Activated naive CD8-positive, alpha-beta T cell treated with anti-CD3 and anti-CD28 coated beads, Interleukin-2, amount 10 ng/mL, durations not matched to agents 7 days and 5 days (primary cell): ENCODE measurements around the gene SPDYC. TPM values are rescaled to one million over a fixed set of nuclear protein-coding genes. Genes with fewer than 3 reads are reported as not detected.

ENCODE experiments used
- ATAC-seq: fragments of 150-1000 bp; cut with Tn5 transposase; one replicate; pipeline ENCODE4 v1.10.0; 2021; ENCODE audit warnings: low read depth, moderate library complexity
- POLR2A ChIA-PET: fragments of 350-600 bp; sonication (Branson Sonifier 250); formaldehyde crosslinking; loops from one replicate; lab custom pipeline; 2021; ENCODE audit warnings: antibody characterized with exemption; lab: Charles Lee
- DNase-seq: peaks from one replicate; pipeline ENCODE4 v3.0.0; 2021
- H3K27ac Mint-ChIP-seq: one replicate; pipeline ENCODE4 v1.8.0; 2022; ENCODE audit warnings: mild to moderate bottlenecking, mixed read lengths
- H3K27me3 Mint-ChIP-seq: one replicate; pipeline ENCODE4 v1.8.0; 2022; ENCODE audit warnings: mild to moderate bottlenecking, moderate library complexity, mixed read lengths
- H3K36me3 Mint-ChIP-seq: one replicate; pipeline ENCODE4 v1.8.0; 2021; ENCODE audit warnings: mild to moderate bottlenecking, mixed read lengths
- H3K4me1 Mint-ChIP-seq: one replicate; pipeline ENCODE4 v1.8.0; 2021; ENCODE audit warnings: mixed read lengths
- H3K4me3 Mint-ChIP-seq: one replicate; pipeline ENCODE4 v1.8.0; 2022; ENCODE audit warnings: mild to moderate bottlenecking, moderate library complexity, mixed read lengths
- H3K9me3 Mint-ChIP-seq: one replicate; pipeline ENCODE4 v1.8.0; 2021; ENCODE audit warnings: mixed read lengths
- total RNA-seq, 2 experiments: library from RNA; stranded (reverse); gene quantifications; one replicate each; pipeline ENCODE4 v1.2.3, GENCODE V29; 2021

Gene SPDYC
- total RNA-seq, 2 experiments from 2014 or later: not detected

- no peak for ATAC-seq
- no peaks in the 10 kb centered on the region for H3K27me3 Mint-ChIP-seq
- no peak overlapping the region for H3K27ac Mint-ChIP-seq
- POLR2A ChIA-PET: interaction anchor here (0.9 kb wide), 1 partner anchor 127 kb away, joined by 3 read pairs; no protein-coding TSS in a partner anchor
- no peak for DNase-seq
- H3K4me3 Mint-ChIP-seq: no peak overlapping the region
- H3K4me1 Mint-ChIP-seq: peaks cover 10% of the 10 kb centered on the region
- no peaks in the 10 kb centered on the region for H3K9me3 Mint-ChIP-seq
- peaks cover 16% of the 10 kb centered on the region for H3K36me3 Mint-ChIP-seq
Measured at GRCh38 chr11:65207918-65208784, 38.1 kb downstream of the SPDYC start.

GRCh38 chr11:65208785-65209710, 39.0 kb downstream of the SPDYC start:
- POLR2A ChIA-PET: interaction anchor here (0.9 kb wide), 1 partner anchor 126 kb away, joined by 3 read pairs; no protein-coding TSS in a partner anchor

GRCh38 chr11:65209711-65210360, 39.8 kb downstream of the SPDYC start:
- no peak for DNase-seq
- Mint-ChIP-seq H3K4me3 (no peak overlapping the region), H3K27me3 (no peaks in the 10 kb centered on the region), H3K36me3 (peaks cover 17% of the 10 kb centered on the region), H3K27ac (no peak overlapping the region), H3K4me1 (peaks cover 18% of the 10 kb centered on the region), H3K9me3 (no peaks in the 10 kb centered on the region)
- POLR2A ChIA-PET: no interaction called here
- no peak for ATAC-seq

More at GRCh38 chr11:65208785-65209710, 39.0 kb downstream of the SPDYC start:
- ATAC-seq: no peak
- DNase-seq: no peak
- Mint-ChIP-seq H3K36me3 (peaks cover 18% of the 10 kb centered on the region), H3K27me3 (no peaks in the 10 kb centered on the region), H3K4me3 (no peak overlapping the region), H3K9me3 (no peaks in the 10 kb centered on the region), H3K4me1 (peaks cover 13% of the 10 kb centered on the region), H3K27ac (peak overlapping the region; percentile 57)

- no peak for DNase-seq
- Mint-ChIP-seq H3K9me3 (no peaks in the 10 kb centered on the region), H3K27me3 (no peaks in the 10 kb centered on the region), H3K4me1 (peaks cover 18% of the 10 kb centered on the region), H3K4me3 (no peak overlapping the region), H3K27ac (no peak overlapping the region), H3K36me3 (peaks cover 17% of the 10 kb centered on the region)
- ATAC-seq: no peak
- POLR2A ChIA-PET: no interaction called here
Measured at GRCh38 chr11:65210361-65210731, 40.3 kb downstream of the SPDYC start.

GRCh38 chr11:65210748-65211147, 40.7 kb downstream of the SPDYC start:
- Mint-ChIP-seq H3K36me3 (peaks cover 18% of the 10 kb centered on the region), H3K4me3 (no peak overlapping the region), H3K9me3 (no peaks in the 10 kb centered on the region), H3K4me1 (peaks cover 20% of the 10 kb centered on the region), H3K27me3 (no peaks in the 10 kb centered on the region), H3K27ac (no peak overlapping the region)
- DNase-seq (no peak), ATAC-seq (no peak)
- POLR2A ChIA-PET: no interaction called here

- Mint-ChIP-seq H3K4me3 (no peak overlapping the region), H3K36me3 (peaks cover 16% of the 10 kb centered on the region), H3K27ac (no peak overlapping the region), H3K4me1 (peaks cover 20% of the 10 kb centered on the region), H3K9me3 (no peaks in the 10 kb centered on the region), H3K27me3 (no peaks in the 10 kb centered on the region)
- ATAC-seq: no peak
- POLR2A ChIA-PET: interaction anchor here (1.0 to 1.4 kb wide), 2 partner anchors 29 to 76 kb away, joined by 3 to 4 read pairs; no protein-coding TSS in a partner anchor
- no peak for DNase-seq
Measured at GRCh38 chr11:65211293-65212105, 41.5 kb downstream of the SPDYC start.

- POLR2A ChIA-PET: interaction anchor here (1.0 to 1.4 kb wide), 2 partner anchors 30 to 77 kb away, joined by 3 to 4 read pairs; no protein-coding TSS in a partner anchor
- H3K9me3 Mint-ChIP-seq: no peaks in the 10 kb centered on the region
- no peak overlapping the region for H3K4me3 Mint-ChIP-seq
- H3K4me1 Mint-ChIP-seq: peaks cover 20% of the 10 kb centered on the region
- peak overlapping the region; percentile 19 for H3K27ac Mint-ChIP-seq
- H3K27me3 Mint-ChIP-seq: no peaks in the 10 kb centered on the region
- DNase-seq: no peak
- H3K36me3 Mint-ChIP-seq: peaks cover 13% of the 10 kb centered on the region
- no peak for ATAC-seq
Measured at GRCh38 chr11:65212226-65212801, 42.3 kb downstream of the SPDYC start.

- H3K36me3 Mint-ChIP-seq: peaks cover 13% of the 10 kb centered on the region
- ATAC-seq (peak; percentile 75), DNase-seq (no peak)
- POLR2A ChIA-PET: interaction anchor here (1.4 kb wide), 1 partner anchor 79 kb away, joined by 4 read pairs; no protein-coding TSS in a partner anchor
- H3K4me1 Mint-ChIP-seq: peaks cover 20% of the 10 kb centered on the region
- peak overlapping the region; percentile 48 for H3K27ac Mint-ChIP-seq
- H3K27me3 Mint-ChIP-seq: no peaks in the 10 kb centered on the region
- no peaks in the 10 kb centered on the region for H3K9me3 Mint-ChIP-seq
- peak overlapping the region; percentile 28 for H3K4me3 Mint-ChIP-seq
Measured at GRCh38 chr11:65213322-65214211, 43.5 kb downstream of the SPDYC start.

- Mint-ChIP-seq H3K27ac (peak overlapping the region; percentile 70), H3K9me3 (no peaks in the 10 kb centered on the region), H3K4me1 (peaks cover 18% of the 10 kb centered on the region), H3K27me3 (no peaks in the 10 kb centered on the region), H3K4me3 (no peak overlapping the region), H3K36me3 (peaks cover 8% of the 10 kb centered on the region)
- DNase-seq (no peak), ATAC-seq (no peak)
- POLR2A ChIA-PET: no interaction called here
Measured at GRCh38 chr11:65214212-65214845, 44.3 kb downstream of the SPDYC start.

GRCh38 chr11:65215441-65216076, 45.5 kb downstream of the SPDYC start:
- H3K27me3 Mint-ChIP-seq: no peaks in the 10 kb centered on the region
- H3K36me3 Mint-ChIP-seq: peaks cover 7% of the 10 kb centered on the region
- POLR2A ChIA-PET: no interaction called here
- peak overlapping the region; percentile 22 for H3K27ac Mint-ChIP-seq
- peaks cover 26% of the 10 kb centered on the region for H3K4me1 Mint-ChIP-seq
- no peak overlapping the region for H3K4me3 Mint-ChIP-seq
- H3K9me3 Mint-ChIP-seq: no peaks in the 10 kb centered on the region
- no peak for DNase-seq
- ATAC-seq: no peak
